Activated CD8-positive, alpha-beta T cell treated with anti-CD3 and anti-CD28 coated beads, Interleukin-2, amount 10 ng/mL, durations not matched to agents 7 days and 5 days (primary cell): Measurements from ENCODE around the gene NSUN2. TPM values are rescaled to one million over a fixed set of nuclear protein-coding genes. Genes with fewer than 3 reads are reported as not detected.

Source experiments
- ATAC-seq: fragments of 150-1000 bp; cut with Tn5 transposase; one replicate; pipeline ENCODE4 v1.10.0; 2021; ENCODE audit warnings: moderate library complexity
- CTCF ChIA-PET: fragments of 350-600 bp; sonication (Branson Sonifier 250); formaldehyde crosslinking; loops from one replicate; lab custom pipeline; 2021; ENCODE audit warnings: antibody characterized with exemption; lab: Charles Lee
- POLR2A ChIA-PET: fragments of 350-600 bp; sonication (Branson Sonifier 250); formaldehyde crosslinking; loops from one replicate; lab custom pipeline; 2021; ENCODE audit warnings: antibody characterized with exemption; lab: Charles Lee
- DNase-seq: peaks from one replicate; pipeline ENCODE4 v3.0.0-alpha.2; 2020
- H3K27ac Mint-ChIP-seq: one replicate; pipeline ENCODE4 v1.8.0; 2021; ENCODE audit warnings: mild to moderate bottlenecking, mixed read lengths
- H3K27me3 Mint-ChIP-seq: one replicate; pipeline ENCODE4 v1.8.0; 2021; ENCODE audit warnings: low read depth, mixed read lengths
- H3K36me3 Mint-ChIP-seq: one replicate; pipeline ENCODE4 v1.8.0; 2021; ENCODE audit warnings: low read depth, mixed read lengths
- H3K4me1 Mint-ChIP-seq: one replicate; pipeline ENCODE4 v1.8.0; 2021; ENCODE audit warnings: low read depth, mixed read lengths
- H3K4me3 Mint-ChIP-seq: one replicate; pipeline ENCODE4 v1.8.0; 2021; ENCODE audit warnings: mild to moderate bottlenecking, mixed read lengths
- H3K9me3 Mint-ChIP-seq: one replicate; pipeline ENCODE4 v1.8.0; 2022; ENCODE audit warnings: mixed read lengths; ENCODE audit not compliant: insufficient read depth
- total RNA-seq, 2 experiments: library from RNA; stranded (reverse); gene quantifications; one replicate each; pipeline ENCODE4 v1.2.3, GENCODE V29; 2021

NSUN2 gene
- total RNA-seq, 2 experiments from 2014 or later = 83.0 to 84.7 TPM

DNA sequence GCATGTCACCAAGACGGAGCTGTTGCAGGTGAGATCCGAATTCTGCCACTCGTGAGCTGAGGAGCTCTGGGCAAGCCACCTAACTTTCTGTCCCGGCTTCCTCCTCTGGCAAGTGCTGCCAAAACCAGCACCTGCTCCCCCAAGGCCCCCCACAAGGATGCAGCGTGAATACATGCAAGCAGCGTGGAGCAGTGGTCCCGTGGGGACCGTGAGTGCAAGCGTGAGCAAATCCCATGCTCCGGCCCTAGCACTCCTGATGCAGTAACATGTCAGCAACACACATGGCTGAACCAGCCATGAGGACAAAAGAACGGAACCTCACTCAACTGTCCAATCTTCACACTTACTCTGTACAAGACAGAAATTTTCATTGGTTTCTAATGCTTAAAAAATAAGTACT is 31.0 kb downstream of the NSUN2 start:
- H3K9me3 Mint-ChIP-seq = no peaks in the 10 kb centered on the region
- DNase-seq (no peak), ATAC-seq (no peak)
- ChIA-PET POLR2A (no interaction called here), CTCF (no interaction called here)
- H3K27me3 Mint-ChIP-seq = no peaks in the 10 kb centered on the region
- no peak overlapping the region for H3K27ac Mint-ChIP-seq
- no peak overlapping the region for H3K4me3 Mint-ChIP-seq
- H3K36me3 Mint-ChIP-seq = peaks cover 75% of the 10 kb centered on the region
- H3K4me1 Mint-ChIP-seq = no peaks in the 10 kb centered on the region

DNA sequence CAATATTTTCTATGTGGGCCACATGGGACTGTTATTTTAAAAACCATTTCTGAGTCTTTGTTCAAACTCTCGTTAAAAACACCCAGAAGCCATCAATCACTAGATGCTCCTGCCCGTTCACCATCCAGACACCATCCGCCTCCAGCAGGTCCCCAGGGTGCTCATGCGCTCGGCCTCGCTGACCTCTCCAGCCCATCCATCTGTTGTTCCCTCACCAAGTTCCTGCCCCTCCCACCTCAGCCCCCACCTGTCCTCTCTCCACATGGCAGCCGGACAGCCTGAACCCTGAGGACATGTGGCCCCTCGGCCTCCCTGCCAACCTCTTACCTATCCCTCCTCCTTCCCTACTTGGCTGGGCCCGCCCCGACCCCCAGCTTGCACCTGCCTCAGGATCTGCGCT is 31.6 kb downstream of the NSUN2 start:
- H3K27me3 Mint-ChIP-seq = no peaks in the 10 kb centered on the region
- H3K4me3 Mint-ChIP-seq = no peak overlapping the region
- no peak for ATAC-seq
- CTCF ChIA-PET = no interaction called here
- H3K27ac Mint-ChIP-seq = no peak overlapping the region
- H3K9me3 Mint-ChIP-seq = no peaks in the 10 kb centered on the region
- no peaks in the 10 kb centered on the region for H3K4me1 Mint-ChIP-seq
- H3K36me3 Mint-ChIP-seq = peaks cover 77% of the 10 kb centered on the region
- POLR2A ChIA-PET = no interaction called here
- no peak for DNase-seq

DNA sequence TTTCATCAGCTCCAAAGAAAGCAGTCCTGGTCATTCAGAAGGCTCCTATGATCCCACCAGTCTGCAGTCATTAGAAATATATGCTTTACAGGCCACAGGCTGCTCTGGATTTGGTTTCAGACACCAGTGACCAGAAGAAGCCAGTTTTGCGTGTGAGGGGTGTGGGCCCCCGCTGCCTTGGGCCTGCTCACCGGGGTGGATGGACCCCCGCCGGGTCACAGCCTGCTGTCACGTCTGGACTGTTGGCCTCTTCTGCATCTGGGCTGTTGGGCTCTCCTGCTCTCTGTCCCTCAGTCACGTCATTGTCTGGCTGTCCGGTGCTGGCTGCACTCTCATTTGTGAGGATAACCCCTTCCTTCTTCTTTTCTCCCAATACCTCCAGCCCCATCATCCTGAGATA is 33.1 kb downstream of the NSUN2 start:
- Mint-ChIP-seq H3K36me3 (peaks cover 72% of the 10 kb centered on the region), H3K9me3 (no peaks in the 10 kb centered on the region), H3K27me3 (no peaks in the 10 kb centered on the region), H3K4me3 (no peak overlapping the region), H3K27ac (no peak overlapping the region), H3K4me1 (no peaks in the 10 kb centered on the region)
- ATAC-seq (no peak), DNase-seq (no peak)
- CTCF ChIA-PET = interaction anchor here (0.9 kb wide), 1 partner anchor 146 kb away, joined by 3 read pairs; no protein-coding TSS in a partner anchor
- POLR2A ChIA-PET = no interaction called here

DNA sequence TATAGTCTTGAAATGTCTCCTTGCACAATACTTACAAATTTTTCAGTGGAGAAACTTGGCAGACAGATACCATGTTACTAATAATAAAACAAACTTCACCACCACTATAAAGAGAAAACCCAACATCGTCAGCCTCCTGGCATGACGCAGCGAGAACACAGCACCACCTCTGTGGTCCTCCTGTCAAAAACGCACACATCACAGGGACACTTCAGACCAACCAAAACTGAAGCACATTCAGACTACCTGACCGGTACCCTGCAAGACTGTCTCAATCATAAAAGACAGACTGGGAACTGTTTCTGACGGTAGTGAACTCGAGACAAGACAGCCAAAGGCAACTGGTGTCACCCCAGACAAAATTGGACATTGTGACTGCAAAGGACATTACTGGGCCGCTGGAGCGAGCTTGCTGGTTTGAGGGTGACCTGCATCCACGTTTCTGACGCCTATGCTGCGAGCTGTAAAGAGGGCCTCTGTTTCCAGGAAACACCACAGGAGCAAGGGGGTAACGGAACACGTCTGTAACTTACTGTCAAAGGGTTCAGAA is 34.4 kb downstream of the NSUN2 start:
- ChIA-PET CTCF (interaction anchor here (0.9 kb wide), 1 partner anchor 147 kb away, joined by 3 read pairs; no protein-coding TSS in a partner anchor), POLR2A (no interaction called here)
- Mint-ChIP-seq H3K4me3 (no peak overlapping the region), H3K27me3 (no peaks in the 10 kb centered on the region), H3K4me1 (no peaks in the 10 kb centered on the region), H3K36me3 (peaks cover 60% of the 10 kb centered on the region), H3K9me3 (no peaks in the 10 kb centered on the region), H3K27ac (no peak overlapping the region)
- ATAC-seq = no peak
- DNase-seq = no peak

DNA sequence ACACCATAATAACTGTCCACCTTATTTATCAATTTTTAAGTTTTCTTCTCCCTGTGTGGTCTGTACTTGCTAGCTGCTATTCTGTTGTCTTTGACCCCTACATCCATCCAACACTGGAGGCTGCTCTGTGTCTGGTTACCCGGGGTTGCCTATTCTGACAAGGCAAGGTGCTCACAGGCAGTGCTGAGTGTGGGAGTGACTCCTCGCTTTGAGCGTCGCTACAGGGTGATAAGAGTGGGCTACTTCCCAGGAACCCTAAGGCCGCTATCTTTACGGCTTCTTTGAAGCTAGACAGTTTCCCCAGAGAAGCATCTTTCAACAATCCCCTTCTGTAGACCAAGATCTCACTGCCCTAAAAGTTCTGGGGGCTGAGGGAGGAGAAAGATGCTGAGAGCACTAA is 35.3 kb downstream of the NSUN2 start:
- Mint-ChIP-seq H3K27me3 (no peaks in the 10 kb centered on the region), H3K36me3 (peaks cover 53% of the 10 kb centered on the region), H3K4me1 (no peaks in the 10 kb centered on the region), H3K27ac (no peak overlapping the region), H3K9me3 (no peaks in the 10 kb centered on the region), H3K4me3 (no peak overlapping the region)
- ChIA-PET POLR2A (no interaction called here), CTCF (no interaction called here)
- no peak for ATAC-seq
- DNase-seq = no peak

DNA sequence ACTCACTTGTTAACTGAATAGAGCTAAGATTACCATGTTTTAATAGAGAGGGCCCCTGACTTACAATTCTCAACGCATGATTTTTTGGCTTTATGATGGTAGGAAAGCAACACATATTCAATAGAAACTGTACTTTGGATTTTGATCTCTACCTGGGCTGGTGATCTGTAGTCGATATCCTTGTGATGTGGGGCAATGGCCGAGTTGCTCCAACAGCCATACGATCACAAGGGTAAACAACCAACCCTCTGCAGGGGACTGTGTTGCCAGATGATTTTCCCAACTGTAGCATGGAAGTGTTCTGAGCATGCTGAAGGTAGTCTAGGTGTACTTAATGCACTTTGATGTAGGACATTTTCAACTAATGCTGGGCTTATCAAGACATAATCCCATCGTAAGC is 36.5 kb downstream of the NSUN2 start:
- ChIA-PET CTCF (no interaction called here), POLR2A (no interaction called here)
- no peak overlapping the region for H3K4me3 Mint-ChIP-seq
- H3K27ac Mint-ChIP-seq = no peak overlapping the region
- no peaks in the 10 kb centered on the region for H3K4me1 Mint-ChIP-seq
- no peak for ATAC-seq
- H3K9me3 Mint-ChIP-seq = no peaks in the 10 kb centered on the region
- H3K36me3 Mint-ChIP-seq = peaks cover 41% of the 10 kb centered on the region
- peaks cover 2% of the 10 kb centered on the region for H3K27me3 Mint-ChIP-seq
- no peak for DNase-seq

DNA sequence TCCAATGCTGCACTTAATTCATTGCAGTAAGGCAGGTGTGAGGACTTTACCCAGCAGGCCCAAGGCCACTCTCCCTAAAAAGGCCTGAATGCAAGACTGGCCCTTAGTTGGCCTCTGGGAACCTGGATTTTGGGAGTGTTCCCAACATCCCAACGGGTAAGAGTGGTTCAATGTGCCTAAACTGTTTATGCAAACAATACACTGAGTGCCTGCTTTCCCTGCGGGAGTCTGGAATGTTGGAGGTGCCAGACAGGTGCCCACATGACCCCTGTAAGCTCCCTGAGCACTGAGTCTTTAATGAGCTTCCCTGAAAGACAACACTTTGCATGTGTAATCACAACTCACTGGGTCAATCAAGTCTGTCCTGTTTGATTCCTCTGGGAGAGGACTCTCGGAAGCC is 37.4 kb downstream of the NSUN2 start:
- CTCF ChIA-PET = no interaction called here

DNA sequence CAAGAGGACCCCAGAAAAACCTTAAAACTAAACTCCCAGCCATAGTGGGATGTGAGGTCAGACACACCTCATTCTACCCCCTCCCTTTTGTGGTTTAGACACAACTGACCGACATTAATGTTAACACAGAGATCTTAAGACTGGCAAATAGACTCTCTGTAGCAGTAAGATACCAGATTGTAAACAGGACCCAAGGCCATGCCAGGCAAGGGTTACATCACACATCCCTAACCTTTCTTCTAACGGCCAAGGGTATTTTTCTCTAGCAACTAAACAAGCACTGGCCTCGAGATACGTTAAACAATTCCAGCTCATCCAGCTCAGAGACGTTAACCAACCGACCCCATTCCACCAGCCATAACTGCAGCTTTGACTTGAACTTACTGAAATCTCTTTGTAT is 38.8 kb downstream of the NSUN2 start:
- POLR2A ChIA-PET = no interaction called here
- no peak overlapping the region for H3K27ac Mint-ChIP-seq
- ATAC-seq (no peak), DNase-seq (no peak)
- CTCF ChIA-PET = no interaction called here
- H3K27me3 Mint-ChIP-seq = peaks cover 11% of the 10 kb centered on the region
- no peak overlapping the region for H3K4me3 Mint-ChIP-seq
- peaks cover 25% of the 10 kb centered on the region for H3K36me3 Mint-ChIP-seq
- no peaks in the 10 kb centered on the region for H3K9me3 Mint-ChIP-seq
- peaks cover 3% of the 10 kb centered on the region for H3K4me1 Mint-ChIP-seq

More for the DNA sequence above, 37.4 kb downstream of the NSUN2 start:
- no peak for ATAC-seq
- no peak for DNase-seq
- H3K36me3 Mint-ChIP-seq = peaks cover 31% of the 10 kb centered on the region
- no peak overlapping the region for H3K27ac Mint-ChIP-seq
- POLR2A ChIA-PET = no interaction called here
- H3K9me3 Mint-ChIP-seq = no peaks in the 10 kb centered on the region
- H3K4me1 Mint-ChIP-seq = peaks cover 3% of the 10 kb centered on the region
- no peak overlapping the region for H3K4me3 Mint-ChIP-seq
- H3K27me3 Mint-ChIP-seq = peaks cover 4% of the 10 kb centered on the region

DNA sequence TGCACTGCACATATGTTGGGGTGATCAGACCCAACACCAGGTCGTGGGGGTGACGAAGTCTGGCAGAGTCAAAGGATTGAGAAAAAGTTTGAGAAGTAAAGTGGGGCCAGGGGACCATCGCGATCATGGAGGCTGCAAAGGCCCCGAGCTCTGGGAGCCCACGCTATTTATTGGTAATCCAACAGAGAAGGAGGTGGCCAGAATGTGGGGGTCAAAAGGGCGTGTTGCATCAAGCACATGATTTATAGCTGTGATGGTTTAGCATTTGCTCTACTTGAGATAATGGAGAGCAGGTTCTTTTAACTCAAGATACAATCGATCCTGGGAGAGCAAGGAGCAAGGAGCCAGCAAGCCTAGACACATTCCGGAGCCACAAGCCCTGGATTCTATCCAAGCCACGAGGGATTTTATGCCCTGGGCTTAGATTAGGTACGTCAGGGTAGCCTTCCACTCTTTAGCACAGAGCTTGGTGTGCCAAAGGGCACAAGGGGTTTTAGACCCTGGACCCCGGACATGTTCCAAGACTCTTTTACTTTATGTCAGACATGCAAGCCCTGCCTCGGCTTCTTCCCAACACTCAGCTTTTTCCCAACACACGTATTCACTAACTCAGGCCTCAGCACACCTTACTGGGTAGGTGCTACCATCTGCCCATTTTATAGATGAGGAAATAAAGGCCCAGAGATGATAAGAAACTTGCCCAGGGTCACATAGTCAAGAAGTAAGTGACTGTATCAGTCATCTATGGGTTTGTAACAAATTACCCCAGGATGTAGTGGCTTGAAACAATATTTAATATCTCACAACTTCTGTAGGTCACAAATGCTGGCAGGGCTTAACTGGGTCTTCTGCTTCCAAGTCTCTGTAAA is 39.5 kb downstream of the NSUN2 start:
- no peaks in the 10 kb centered on the region for H3K9me3 Mint-ChIP-seq
- DNase-seq (no peak), ATAC-seq (no peak)
- no peak overlapping the region for H3K4me3 Mint-ChIP-seq
- ChIA-PET CTCF (no interaction called here), POLR2A (no interaction called here)
- H3K36me3 Mint-ChIP-seq = peaks cover 20% of the 10 kb centered on the region
- peaks cover 3% of the 10 kb centered on the region for H3K4me1 Mint-ChIP-seq
- no peak overlapping the region for H3K27ac Mint-ChIP-seq
- peaks cover 13% of the 10 kb centered on the region for H3K27me3 Mint-ChIP-seq

DNA sequence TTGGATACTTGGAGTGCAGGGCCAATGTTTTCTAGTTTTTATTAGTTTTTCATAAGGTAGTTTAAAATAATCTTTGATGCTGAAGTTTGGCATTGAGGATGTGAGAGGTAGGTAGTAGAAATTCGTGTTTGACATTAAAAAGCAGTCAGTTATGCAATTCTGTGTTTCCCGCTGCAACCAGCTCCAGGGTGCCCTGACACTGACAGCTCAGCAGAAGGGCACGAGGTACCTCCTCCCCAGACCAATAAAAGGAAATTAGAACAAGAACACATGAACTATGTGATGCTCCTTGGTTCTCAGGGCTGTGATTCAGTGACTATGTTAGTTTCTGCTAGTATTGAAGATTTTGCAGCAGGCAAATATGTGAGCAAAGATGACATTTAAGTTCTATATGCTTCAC is 40.2 kb downstream of the NSUN2 start:
- no peak overlapping the region for H3K4me3 Mint-ChIP-seq
- H3K36me3 Mint-ChIP-seq = peaks cover 14% of the 10 kb centered on the region
- POLR2A ChIA-PET = no interaction called here
- H3K27ac Mint-ChIP-seq = no peak overlapping the region
- peaks cover 13% of the 10 kb centered on the region for H3K27me3 Mint-ChIP-seq
- CTCF ChIA-PET = no interaction called here
- H3K9me3 Mint-ChIP-seq = no peaks in the 10 kb centered on the region
- peaks cover 3% of the 10 kb centered on the region for H3K4me1 Mint-ChIP-seq
- ATAC-seq = no peak
- no peak for DNase-seq

DNA sequence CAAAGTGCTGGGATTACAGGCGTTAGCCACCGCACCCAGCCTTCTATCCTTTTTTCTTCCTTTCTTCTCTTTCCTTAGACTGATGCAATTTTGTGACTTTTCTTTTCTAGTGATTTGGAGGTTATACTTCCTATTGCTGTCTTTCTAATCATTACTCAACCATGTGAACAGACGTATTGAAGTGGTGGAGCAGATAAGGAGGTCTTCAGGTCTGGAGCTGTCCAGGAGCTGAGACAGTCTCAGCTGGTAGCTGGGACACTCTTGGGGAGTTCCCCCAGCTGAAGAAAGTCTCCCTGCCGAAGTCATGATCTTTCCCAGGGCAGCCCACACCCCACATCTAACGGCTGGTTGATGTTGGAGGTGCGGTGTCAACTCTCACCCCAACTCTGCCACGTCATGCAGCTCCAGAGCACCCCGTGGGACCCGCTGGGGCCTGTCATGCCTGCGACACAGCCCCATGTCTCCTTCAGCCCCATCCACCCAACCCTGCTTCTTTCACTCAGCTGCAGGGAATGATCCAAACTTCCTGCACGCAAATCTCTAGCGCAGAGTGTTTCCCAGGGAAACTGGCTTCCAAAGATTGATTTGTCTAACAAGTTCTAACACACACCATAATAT is 41.1 kb downstream of the NSUN2 start:
- POLR2A ChIA-PET = no interaction called here
- peaks cover 20% of the 10 kb centered on the region for H3K27me3 Mint-ChIP-seq
- H3K4me3 Mint-ChIP-seq = no peak overlapping the region
- CTCF ChIA-PET = no interaction called here
- H3K27ac Mint-ChIP-seq = no peak overlapping the region
- ATAC-seq (no peak), DNase-seq (no peak)
- H3K36me3 Mint-ChIP-seq = peaks cover 6% of the 10 kb centered on the region
- H3K4me1 Mint-ChIP-seq = peaks cover 3% of the 10 kb centered on the region
- no peaks in the 10 kb centered on the region for H3K9me3 Mint-ChIP-seq

DNA sequence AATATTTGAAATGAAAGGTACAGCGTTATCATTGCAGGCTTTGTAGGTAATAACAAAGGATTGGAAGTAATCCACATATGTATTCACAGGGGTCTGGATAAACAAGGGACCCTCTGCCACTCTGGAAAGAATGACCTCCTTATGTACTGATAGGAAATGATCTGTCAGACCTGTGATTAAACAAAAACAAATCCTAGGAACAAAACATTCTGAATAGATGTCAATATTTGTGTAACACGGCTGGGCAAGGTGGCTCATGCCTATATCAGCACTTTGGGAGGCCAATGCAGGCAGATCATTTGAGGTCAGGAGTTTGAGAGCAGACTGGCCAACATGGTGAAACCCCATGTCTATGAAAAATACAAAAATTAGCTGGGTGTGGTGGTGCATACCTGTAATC is 42.3 kb downstream of the NSUN2 start:
- H3K36me3 Mint-ChIP-seq = no peaks in the 10 kb centered on the region
- H3K4me1 Mint-ChIP-seq = peaks cover 3% of the 10 kb centered on the region
- H3K4me3 Mint-ChIP-seq = no peak overlapping the region
- POLR2A ChIA-PET = no interaction called here
- H3K27me3 Mint-ChIP-seq = peaks cover 25% of the 10 kb centered on the region
- ATAC-seq = no peak
- CTCF ChIA-PET = no interaction called here
- no peak overlapping the region for H3K27ac Mint-ChIP-seq
- no peak for DNase-seq
- H3K9me3 Mint-ChIP-seq = no peaks in the 10 kb centered on the region
